ENCODE results near the gene LACTB. TPM values are rescaled to one million over a fixed set of nuclear protein-coding genes. Genes with fewer than 3 reads are reported as not detected.

LACTB gene
- total and polyA plus RNA-seq, 2 experiments from 2014 or later = 26.5 to 31.0 TPM

DNA sequence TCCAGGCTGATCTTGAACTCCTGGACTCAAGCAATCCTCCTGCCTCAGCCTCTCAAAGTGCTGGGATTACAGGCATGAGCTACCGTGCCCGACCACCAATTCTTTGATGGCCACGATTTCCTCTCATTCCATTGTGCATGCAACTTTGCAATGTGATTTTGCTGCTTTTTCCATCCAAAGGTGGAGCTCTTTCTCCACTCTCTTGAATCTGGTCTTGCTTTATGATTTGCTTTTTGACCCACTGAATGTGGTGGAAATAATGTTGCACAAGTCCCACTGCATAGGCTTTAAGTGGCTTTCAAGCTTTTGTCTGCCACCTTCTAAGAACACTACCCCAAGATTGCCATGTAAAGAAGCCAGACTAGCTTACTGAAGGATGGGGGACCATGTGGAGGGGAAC, 25.0 kb downstream of the LACTB start:
- Histone ChIP-seq H3K79me2 (no peaks in the 10 kb centered on the region), H3K4me1 (ENCODE audit: insufficient read depth) (no peaks in the 10 kb centered on the region), H3K36me3 (replicated peaks; ENCODE audit: insufficient read depth, low read depth) (no peaks in the 10 kb centered on the region), H3K9me3 (ENCODE audit: low read depth) (no peaks in the 10 kb centered on the region), H3K4me3 (no peak overlapping the region), H3K4me2 (no peak overlapping the region), H3K27ac (no peak overlapping the region), H3K27me3 (no peaks in the 10 kb centered on the region), H2AFZ (no peak overlapping the region), H4K20me1 (ENCODE audit: insufficient read depth, poor library complexity, severe bottlenecking) (no peaks in the 10 kb centered on the region), H3K9me2 (replicated peaks; ENCODE audit: insufficient read depth) (no peaks in the 10 kb centered on the region)
- WGBS (ENCODE audit: low lambda C conversion rate, missing lambda C conversion rate) = 84% methylated on average over 3 of the region's 3 CpGs
- DNase-seq (ENCODE audit: low spot score) = no peak
- no peak for TF ChIP-seq EZH2 (IDR thresholded peaks at IDR 0.05; ENCODE audit: borderline replicate concordance)
- no peak for TF ChIP-seq EZH2phosphoT487 (IDR thresholded peaks at IDR 0.05; ENCODE audit: low read depth, severe bottlenecking, unreplicated experiment)
- TF ChIP-seq, protein P1, sequence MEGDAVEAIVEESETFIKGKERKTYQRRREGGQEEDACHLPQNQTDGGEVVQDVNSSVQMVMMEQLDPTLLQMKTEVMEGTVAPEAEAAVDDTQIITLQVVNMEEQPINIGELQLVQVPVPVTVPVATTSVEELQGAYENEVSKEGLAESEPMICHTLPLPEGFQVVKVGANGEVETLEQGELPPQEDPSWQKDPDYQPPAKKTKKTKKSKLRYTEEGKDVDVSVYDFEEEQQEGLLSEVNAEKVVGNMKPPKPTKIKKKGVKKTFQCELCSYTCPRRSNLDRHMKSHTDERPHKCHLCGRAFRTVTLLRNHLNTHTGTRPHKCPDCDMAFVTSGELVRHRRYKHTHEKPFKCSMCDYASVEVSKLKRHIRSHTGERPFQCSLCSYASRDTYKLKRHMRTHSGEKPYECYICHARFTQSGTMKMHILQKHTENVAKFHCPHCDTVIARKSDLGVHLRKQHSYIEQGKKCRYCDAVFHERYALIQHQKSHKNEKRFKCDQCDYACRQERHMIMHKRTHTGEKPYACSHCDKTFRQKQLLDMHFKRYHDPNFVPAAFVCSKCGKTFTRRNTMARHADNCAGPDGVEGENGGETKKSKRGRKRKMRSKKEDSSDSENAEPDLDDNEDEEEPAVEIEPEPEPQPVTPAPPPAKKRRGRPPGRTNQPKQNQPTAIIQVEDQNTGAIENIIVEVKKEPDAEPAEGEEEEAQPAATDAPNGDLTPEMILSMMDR (IDR thresholded peaks at IDR 0.05; ENCODE audit: poor library complexity) = peak; percentile 23

DNA sequence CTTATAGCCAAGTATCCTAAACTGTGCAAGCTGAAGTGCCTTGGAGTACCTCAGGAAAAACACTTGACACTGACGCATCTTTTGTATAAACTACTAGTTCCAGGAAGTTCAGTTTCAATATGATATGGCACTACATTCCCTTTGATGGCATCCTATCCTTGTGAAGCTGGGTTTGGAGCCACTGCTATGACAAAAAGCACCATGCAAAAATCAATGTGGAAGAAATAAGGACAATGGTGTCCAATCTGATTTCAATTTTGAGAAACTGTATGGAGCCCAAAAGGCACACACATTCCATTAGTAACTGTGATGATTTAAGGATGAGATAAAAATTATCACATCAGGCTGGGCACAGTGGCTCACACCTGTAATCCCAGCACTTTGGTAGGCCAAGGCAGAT, 30.0 kb downstream of the LACTB start:
- Histone ChIP-seq H2AFZ (no peak overlapping the region), H3K4me2 (no peak overlapping the region), H3K9me3 (ENCODE audit: low read depth) (no peaks in the 10 kb centered on the region), H3K4me3 (no peak overlapping the region), H3K9me2 (replicated peaks; ENCODE audit: insufficient read depth) (no peaks in the 10 kb centered on the region), H3K27ac (no peak overlapping the region), H3K79me2 (peaks cover 37% of the 10 kb centered on the region), H3K4me1 (ENCODE audit: insufficient read depth) (peaks cover 10% of the 10 kb centered on the region), H4K20me1 (ENCODE audit: insufficient read depth, poor library complexity, severe bottlenecking) (peaks cover 3% of the 10 kb centered on the region), H3K36me3 (replicated peaks; ENCODE audit: insufficient read depth, low read depth) (peaks cover 8% of the 10 kb centered on the region), H3K27me3 (no peaks in the 10 kb centered on the region)
- DNase-seq (ENCODE audit: low spot score) = no peak
- WGBS (ENCODE audit: low lambda C conversion rate, missing lambda C conversion rate) = 97% methylated on average over 1 of the region's 1 CpG
- TF ChIP-seq EZH2phosphoT487 (IDR thresholded peaks at IDR 0.05; ENCODE audit: low read depth, severe bottlenecking, unreplicated experiment) = no peak
- TF ChIP-seq EZH2 (IDR thresholded peaks at IDR 0.05; ENCODE audit: borderline replicate concordance) = no peak
- TF ChIP-seq, protein P1 (IDR thresholded peaks at IDR 0.05; ENCODE audit: poor library complexity) = no peak

DNA sequence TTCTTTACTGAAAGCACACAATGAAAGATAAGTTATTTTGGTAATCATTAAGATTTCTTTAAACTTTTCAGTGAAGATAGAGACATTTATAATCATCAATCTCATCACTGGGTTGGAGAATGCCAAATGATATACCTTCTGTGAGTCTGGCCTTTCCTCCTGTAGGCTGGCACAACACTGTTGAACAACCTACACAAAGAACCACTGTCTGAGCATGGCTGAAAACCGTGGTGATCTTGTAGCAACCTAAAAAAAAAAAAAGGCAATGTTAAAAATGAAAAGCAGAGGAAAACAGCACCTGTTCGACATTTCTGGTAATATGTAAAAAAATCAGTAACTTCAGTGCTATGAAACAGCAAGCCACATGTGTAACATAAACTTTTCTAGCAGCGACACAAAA, 33.8 kb downstream of the LACTB start:
- TF ChIP-seq, protein P1 (IDR thresholded peaks at IDR 0.05; ENCODE audit: poor library complexity) = no peak
- TF ChIP-seq EZH2phosphoT487 (IDR thresholded peaks at IDR 0.05; ENCODE audit: low read depth, severe bottlenecking, unreplicated experiment) (no peak), EZH2 (IDR thresholded peaks at IDR 0.05; ENCODE audit: borderline replicate concordance) (no peak)
- H3K79me2 ChIP-seq = peaks cover 47% of the 10 kb centered on the region
- no peak overlapping the region for H2AFZ ChIP-seq
- no peaks in the 10 kb centered on the region for H3K9me3 ChIP-seq (ENCODE audit: low read depth)
- peaks cover 10% of the 10 kb centered on the region for H3K4me1 ChIP-seq (ENCODE audit: insufficient read depth)
- peaks cover 8% of the 10 kb centered on the region for H3K36me3 ChIP-seq (replicated peaks; ENCODE audit: insufficient read depth, low read depth)
- peak overlapping the region; percentile 96 for H3K27ac ChIP-seq
- peak overlapping the region; percentile 82 for H3K4me2 ChIP-seq
- peak overlapping the region; percentile 90 for H3K4me3 ChIP-seq
- no peaks in the 10 kb centered on the region for H3K9me2 ChIP-seq (replicated peaks; ENCODE audit: insufficient read depth)
- peaks cover 3% of the 10 kb centered on the region for H4K20me1 ChIP-seq (ENCODE audit: insufficient read depth, poor library complexity, severe bottlenecking)
- no peak for DNase-seq (ENCODE audit: low spot score)
- no peaks in the 10 kb centered on the region for H3K27me3 ChIP-seq
- 71% methylated on average over 3 of the region's 3 CpGs for WGBS (ENCODE audit: low lambda C conversion rate, missing lambda C conversion rate)
